Colon (tissue), 2 donors: ENCODE results near the gene GPATCH1.
A peak's percentile ranks its signal among the peaks of the same experiment; 100 is the strongest.

ENCODE experiments used
- FAIRE-seq: peaks from 2 replicates; lab custom pipeline; 2012; peaks lifted over from hg19 to GRCh38; lab: Jason Lieb, UNC
- donor health status: control.
- donor health status: control.

Gene GPATCH1

GRCh38 chr19:33063356-33063752, 17.6 kb upstream of the GPATCH1 start:
- FAIRE-seq = no peak

- FAIRE-seq = no peak
Measured at GRCh38 chr19:33063753-33064457, 17.1 kb upstream of the GPATCH1 start.

GRCh38 chr19:33064458-33064791, 16.6 kb upstream of the GPATCH1 start:
- FAIRE-seq = no peak

GRCh38 chr19:33064792-33065550, 16.0 kb upstream of the GPATCH1 start, which contains the start of gene RHPN2:
RHPN2 (minus strand) TSS chr19:33064888; CDS start chr19:33064852, 36 bp downstream.
- no peak for FAIRE-seq

GRCh38 chr19:33066543-33066942, 14.4 kb upstream of the GPATCH1 start:
- no peak for FAIRE-seq

GRCh38 chr19:33067121-33067520, 13.9 kb upstream of the GPATCH1 start:
- FAIRE-seq = no peak

- FAIRE-seq = no peak
Measured at GRCh38 chr19:33071887-33072286, 9.1 kb upstream of the GPATCH1 start.

- no peak for FAIRE-seq
Measured at GRCh38 chr19:33075519-33075918, 5.5 kb upstream of the GPATCH1 start.

GRCh38 chr19:33085570-33086128, 4.7 kb downstream of the GPATCH1 start:
- no peak for FAIRE-seq

- FAIRE-seq = no peak
Measured at GRCh38 chr19:33086955-33087354, 6.0 kb downstream of the GPATCH1 start.

GRCh38 chr19:33089010-33089409, 8.0 kb downstream of the GPATCH1 start:
- no peak for FAIRE-seq

GRCh38 chr19:33090179-33090578, 9.2 kb downstream of the GPATCH1 start:
- FAIRE-seq = no peak

- FAIRE-seq = no peak
Measured at GRCh38 chr19:33093420-33094210, 12.6 kb downstream of the GPATCH1 start.

- no peak for FAIRE-seq
Measured at GRCh38 chr19:33094436-33095067, 13.6 kb downstream of the GPATCH1 start.

- no peak for FAIRE-seq
Measured at GRCh38 chr19:33096005-33096404, 15.0 kb downstream of the GPATCH1 start.

GRCh38 chr19:33098055-33098534, 17.1 kb downstream of the GPATCH1 start:
- no peak for FAIRE-seq

GRCh38 chr19:33100894-33101644, 20.1 kb downstream of the GPATCH1 start:
- FAIRE-seq = peak; percentile 55

- FAIRE-seq = no peak
Measured at GRCh38 chr19:33102893-33103292, 21.9 kb downstream of the GPATCH1 start.

GRCh38 chr19:33108161-33108560, 27.2 kb downstream of the GPATCH1 start:
- no peak for FAIRE-seq

GRCh38 chr19:33110137-33110910, 29.3 kb downstream of the GPATCH1 start:
- no peak for FAIRE-seq
